GM19452 (cell line): ENCODE results near the gene EYS.
"Not testable (repeated sequence)": the region's sequence is repeated elsewhere in the genome, so short reads cannot be mapped to it uniquely, and the experiment has no call there.

ENCODE experiments used
- ATAC-seq: cut with Tn5 transposase; IDR thresholded peaks from one replicate; pipeline ENCODE4 v1.9.1; 2021; ENCODE audit not compliant: unreplicated experiment

Gene EYS

DNA sequence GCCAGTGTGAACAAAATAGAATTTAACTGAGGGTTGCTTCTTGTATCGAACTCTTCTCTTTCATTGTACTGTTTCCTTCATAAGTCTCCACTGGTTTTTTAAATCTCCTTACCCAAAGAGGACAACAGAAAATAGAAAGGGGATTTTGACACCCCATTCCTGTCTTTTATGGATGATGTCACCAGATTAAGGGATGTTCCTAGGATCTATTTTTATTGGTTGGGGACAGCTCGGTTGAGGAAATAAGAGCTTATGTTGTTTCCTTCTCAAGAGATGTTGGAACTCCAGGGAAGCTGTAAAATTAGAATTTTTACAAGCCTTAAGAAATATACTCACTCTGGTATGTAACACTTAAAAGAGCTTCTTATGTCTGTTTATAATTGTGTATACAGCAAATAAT lies 1900.0 kb downstream of the EYS start:
- no peak for ATAC-seq

DNA sequence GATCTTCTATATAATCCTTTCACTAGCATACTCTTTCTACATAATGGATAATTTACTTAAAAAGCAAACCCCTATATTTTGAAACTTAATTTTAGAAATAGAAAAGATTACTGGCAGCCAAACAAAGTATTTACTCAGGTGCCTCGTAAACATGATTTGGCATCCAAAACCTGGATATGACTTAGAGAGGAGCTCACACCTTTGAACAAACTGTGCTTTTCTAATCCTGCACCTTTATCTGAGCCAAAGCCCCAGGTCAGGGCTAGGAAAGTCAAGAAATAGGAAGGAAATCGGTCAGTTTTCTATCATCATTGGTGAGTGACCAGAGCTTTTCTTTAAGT lies 1900.5 kb downstream of the EYS start:
- no peak for ATAC-seq

DNA sequence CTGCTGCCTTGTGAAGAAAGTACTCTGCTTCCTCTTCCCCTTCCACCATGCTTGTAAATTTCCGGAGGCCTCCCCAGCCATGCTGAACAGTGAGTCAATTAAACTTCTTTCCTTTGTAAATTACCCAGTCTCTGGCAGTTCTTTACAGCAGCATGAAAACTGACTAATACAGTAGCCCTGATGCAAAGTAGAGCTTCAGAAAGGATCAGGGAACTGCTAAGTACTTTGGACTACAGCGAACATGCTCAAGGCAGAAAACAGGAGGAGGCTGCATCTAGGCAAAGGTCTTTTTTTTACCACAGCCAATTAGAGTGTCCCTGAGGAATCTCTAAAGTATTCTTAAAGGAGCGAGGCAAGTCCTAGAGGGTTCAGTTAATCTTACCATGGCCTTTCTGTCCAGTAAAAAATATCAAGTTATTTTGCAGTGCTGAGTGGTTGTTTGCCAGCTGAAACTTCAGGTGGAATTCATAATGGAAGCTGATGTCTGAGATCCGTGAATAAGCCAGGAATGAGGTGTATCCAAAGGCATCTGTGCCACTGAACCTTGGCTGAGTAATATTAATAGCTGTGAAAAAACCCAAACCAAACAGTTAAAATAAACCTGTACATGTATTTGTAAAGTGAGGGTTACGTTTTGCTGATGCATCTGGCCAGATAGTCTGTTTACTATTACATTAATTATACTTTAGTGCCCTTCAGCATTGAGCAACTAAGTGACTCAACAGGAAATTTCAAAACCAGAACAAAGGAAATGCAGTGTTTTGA lies 1901.0 kb downstream of the EYS start:
- ATAC-seq, result no peak

DNA sequence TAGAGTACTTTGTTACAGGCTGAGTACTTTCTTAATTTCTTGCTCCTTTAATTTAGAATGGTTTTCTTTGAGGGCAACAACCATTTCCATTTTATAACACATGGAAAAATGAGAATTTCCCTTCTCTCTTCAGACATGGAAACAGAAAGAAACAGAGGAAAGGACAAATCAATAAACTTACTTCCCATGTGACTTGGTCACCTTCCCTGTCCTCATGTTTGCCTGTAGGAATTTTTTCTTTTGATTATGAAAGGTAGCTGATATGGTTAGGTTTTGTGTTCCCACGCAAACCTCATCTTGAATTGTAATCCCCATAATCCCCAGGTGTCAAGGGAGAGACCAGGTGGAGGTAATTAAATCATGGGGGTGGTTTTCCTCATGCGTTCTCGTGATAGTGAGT lies 1901.7 kb downstream of the EYS start:
- ATAC-seq, result no peak

DNA sequence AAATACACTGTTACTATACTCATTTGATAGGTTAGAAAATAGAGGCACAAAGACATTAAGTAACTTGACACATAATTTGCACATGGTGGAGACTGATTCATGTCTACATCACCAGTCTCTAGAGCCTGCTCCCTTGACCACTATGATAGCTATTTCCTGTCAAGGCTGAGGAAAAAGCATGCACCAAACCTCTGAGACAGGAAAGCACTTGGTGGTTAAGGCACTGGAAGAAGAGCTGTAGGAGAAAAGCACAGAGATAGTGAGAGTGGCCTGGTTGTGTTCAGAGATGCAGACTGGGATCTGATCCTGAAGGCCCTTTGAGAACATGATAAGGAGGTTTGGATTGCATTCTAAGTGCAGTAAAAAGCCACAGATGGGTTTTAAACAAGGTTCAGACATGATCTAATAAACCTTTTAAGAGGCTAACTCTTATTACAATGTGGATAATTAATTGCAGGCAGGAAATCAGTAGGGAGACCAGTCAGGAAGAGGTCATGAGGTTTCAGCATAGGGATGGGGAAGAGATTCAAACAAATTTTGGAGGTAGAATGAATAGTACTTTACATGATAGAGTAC lies 1902.6 kb downstream of the EYS start:
- no peak for ATAC-seq

DNA sequence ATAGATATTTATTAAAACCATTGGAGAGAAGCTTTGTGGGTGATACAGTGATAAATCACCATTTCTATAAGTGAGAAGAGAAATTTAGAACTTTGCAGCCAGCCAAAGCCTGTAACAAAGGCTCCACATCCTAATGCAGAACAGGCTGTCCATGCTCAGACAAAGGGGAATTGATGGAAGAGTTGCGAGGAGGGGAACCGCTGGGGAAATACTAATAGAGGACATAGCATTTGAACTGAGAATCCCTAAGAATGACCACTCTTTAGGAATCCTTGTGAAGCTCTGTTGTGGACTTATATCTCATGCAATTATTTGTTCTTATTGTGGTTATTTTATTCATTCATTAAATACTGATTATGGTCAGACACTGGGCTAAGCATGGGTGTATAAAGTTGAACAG lies 1903.7 kb downstream of the EYS start:
- ATAC-seq, result no peak

DNA sequence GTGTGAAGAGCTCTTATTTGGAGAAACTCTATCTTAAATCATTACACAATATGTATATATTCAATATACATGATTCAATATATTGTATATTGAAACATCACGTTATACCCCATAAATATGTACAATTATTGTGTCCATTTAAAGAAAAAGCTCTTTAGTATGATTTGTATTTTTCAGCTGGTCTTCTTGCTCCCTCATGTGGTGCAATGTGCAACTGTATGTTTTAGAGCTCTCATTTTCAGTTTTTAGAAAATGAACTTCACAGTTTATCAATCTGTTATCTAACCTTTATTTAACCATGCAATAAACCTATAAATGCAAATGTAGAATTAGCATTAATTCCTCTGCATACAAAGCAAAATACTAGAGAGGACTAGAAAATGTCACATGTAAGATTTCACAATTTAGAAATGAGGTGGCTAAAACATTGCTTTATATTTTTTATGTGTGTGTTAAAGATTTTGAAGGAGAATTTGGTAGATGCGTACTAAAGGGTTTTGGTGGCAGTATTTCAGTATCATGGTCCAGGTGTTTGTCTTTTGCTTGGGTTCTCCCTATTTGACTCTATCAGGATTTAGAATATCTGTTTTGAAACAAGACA lies 1904.3 kb downstream of the EYS start:
- ATAC-seq, result no peak

DNA sequence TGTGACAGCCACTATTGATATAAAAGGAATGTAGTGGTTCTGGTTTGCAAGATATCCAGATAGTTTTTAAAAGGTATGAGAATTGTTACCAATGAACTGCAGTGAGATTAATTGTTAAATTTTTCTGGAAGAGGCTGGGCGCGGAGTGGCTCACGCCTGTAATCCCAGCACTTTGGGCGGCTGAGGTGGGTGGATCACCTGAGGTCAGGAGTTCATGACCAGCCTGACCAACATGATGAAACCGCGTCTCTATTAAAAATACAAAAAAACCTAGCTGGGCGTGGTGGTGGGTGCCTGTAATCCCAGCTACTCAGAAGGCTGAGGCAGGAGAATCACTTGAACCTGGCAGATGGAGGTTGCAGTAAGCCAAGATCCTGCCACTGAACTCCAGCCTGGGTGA lies 1906.6 kb downstream of the EYS start:
- ATAC-seq, result not testable (repeated sequence)

DNA sequence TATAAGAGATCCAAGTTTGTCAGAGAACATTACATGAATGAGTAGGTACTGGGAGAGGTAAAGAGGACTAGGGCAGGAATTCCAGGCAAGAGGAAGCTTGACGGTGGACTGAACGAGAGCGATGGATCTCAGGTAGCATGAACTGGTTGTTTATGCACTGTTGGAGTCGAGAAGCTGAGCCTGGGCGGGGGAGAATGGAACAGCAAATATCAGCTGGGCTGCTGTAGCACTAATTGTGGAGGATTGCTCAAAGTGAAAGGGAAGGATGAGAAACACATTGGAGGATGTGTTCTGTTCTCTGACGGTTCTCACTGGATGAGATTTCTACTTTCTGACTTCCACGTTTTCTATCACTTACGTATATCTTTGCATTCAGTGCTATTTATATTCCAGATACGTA lies 1907.2 kb downstream of the EYS start:
- ATAC-seq, result no peak

DNA sequence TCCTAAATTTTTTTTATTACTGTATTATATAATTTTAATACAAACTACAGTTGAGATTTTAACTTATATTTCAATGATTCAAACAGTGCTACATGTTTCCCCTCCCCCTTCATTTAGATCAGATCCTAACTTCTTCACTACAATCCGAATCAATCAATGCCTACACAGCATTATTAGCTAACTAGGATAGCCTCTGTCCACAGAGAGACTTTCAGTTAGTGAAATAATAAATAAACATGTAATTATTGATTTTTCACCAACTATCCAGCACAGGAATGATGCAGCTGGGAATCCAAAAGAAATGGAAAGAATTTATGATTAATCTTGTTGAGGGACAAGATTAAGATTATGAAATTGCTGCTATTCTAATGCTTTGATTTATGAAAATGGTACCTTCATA lies 1907.7 kb downstream of the EYS start:
- ATAC-seq, result no peak

DNA sequence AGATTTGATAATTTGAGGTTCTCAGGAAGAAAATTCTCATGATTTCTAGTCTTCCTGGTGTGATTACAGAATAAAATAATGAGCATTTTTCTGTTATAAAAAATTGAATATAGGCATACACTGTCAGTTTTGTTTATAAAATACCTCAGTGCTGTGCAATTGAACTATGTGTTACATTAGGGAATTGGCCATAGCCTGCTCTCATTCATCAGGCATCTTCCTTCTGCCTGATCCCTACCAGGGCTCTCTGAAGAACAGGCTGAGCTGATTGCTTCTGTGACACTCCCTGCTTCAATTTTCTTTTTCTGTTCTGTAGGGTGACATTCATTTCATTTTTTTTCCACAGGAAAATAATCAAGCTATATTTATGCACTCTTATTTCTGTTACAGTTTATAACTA lies 1908.6 kb downstream of the EYS start:
- ATAC-seq, result no peak

DNA sequence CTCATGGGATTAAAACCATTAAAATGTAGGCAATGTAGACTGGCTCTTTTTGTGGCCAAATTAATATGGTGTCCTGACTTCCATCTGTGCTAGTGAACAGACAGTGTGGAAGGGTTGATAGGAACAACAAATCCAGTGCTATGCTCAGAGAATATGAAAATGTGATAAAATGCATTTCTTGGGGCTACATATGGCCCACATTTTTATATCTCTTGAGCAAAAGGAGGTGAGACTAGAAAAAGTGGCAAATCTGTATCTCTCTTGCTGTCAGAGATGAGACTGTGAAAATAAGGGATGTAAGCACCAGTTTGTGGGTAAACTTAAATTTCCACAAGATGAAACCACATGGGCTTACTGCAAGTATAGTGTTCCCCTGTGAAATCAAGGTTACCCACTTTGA lies 1909.3 kb downstream of the EYS start:
- no peak for ATAC-seq

DNA sequence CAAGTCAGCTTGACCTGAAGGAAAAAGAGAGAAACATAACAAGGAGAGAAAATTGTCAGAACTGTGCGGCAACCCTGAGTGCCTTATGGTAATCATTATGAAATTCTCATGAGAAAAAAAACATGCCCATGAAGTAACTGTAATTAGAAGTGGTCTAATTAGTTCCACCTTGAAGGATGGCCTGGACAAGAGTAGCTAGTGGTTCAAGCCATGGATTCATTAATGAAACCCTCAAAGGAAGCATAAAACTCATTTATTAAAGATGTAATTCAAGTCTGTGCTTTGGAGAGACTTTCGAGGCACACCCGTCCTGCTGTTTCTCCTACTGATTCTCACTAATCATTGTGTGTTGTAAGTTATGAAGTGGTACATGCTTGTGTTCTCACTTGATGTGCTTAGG lies 1911.2 kb downstream of the EYS start:
- no peak for ATAC-seq

DNA sequence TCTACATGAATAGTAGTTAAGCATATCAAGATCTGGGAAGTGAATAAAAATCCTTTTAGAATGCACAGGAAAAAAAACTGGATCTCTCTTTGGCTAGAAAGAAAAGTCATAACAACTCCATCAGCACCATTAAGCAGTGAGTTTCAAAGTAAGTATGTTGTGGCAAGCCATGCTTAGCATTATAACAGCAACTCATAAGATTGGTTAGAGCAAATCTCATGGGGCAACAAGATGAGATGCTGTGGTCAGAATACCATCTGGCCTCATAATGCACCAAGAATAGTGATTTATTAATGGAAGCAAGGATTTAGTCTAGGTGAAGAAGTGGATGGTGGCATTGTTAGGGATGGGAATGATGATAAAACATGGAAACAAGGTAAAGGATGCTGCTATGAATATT lies 1912.0 kb downstream of the EYS start:
- no peak for ATAC-seq

DNA sequence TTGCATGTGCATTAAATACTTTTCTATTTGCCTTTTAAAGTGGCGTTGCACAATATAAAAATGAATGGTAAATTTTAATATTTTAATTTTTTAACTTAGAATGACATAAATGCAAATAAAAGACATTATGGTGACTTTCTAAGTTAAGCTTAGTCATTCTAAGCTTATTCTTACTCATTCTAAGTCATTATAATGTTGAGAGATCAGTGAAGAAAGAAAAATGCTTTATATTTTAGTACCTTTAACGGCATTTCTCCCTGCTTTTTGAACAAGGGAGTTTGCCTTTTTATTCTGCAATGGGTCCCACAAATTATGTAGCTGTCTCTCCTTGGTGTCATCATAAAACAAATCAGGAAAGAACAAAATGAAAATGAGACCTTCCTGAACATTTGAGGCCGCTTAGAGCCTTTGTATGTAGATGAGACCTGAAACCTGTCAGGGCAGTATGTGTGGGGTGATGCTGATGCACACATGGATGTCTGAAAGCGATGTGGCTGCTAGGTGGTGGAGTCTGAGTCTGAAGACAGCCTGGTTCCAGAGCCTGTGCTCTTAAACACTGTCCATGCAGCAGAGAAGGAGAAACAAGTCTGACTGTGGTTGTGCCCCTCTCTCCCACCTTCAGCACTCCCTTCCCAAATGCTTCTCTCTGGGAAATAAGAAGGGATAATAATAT lies 1913.4 kb downstream of the EYS start:
- no peak for ATAC-seq

DNA sequence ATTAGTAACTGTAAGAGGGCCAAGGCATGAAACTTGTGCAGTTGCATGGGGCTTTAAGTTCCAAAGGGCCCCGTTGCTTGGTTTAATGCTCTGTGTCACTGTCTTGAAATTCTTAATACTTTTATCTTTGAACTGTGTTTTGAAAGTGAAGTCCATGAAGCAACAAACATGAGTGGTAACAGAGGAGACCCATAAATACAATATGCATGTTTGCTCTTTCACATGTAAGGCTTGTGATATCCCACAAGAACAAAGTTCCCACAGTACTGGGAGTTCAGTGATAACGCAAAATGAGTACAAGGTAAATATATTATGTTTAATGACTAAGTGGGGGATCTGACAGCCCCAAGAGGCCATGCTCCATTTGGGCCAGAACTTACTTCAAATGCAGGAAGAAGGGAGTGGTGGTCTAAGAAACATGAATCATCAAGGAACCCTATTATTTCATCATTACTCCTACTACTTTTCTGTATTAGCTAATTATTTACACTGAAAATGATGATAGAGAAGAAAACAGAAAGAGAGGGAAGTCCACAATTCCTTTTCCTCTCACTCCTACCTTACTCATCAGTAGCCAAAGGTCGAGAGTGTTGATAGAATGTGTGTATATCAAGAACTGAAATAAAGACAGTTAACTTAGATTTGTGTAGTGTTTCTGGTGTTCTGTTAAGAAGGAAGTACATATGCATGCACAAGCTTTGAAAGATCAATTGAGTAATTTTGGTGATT lies 1914.1 kb downstream of the EYS start:
- ATAC-seq, result no peak

DNA sequence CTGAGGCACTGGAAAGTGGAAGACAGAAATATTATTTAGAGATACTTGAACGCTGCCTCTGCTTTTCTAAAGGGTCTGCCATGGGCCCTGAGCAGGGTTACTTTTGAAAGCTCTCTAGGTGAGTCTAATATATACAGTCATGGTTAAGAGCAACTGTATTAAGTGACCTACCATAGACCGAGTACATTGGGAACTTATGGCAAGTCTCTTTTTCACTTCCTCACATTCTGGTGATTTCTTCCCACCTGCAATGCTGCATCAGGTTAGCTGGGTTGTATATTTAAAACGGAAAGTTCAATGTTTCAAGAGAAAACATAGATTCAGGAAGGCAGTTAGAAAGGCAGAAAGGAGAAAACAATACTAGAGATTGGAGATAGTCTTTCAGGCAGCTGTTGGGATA lies 1916.7 kb downstream of the EYS start:
- ATAC-seq, result no peak

DNA sequence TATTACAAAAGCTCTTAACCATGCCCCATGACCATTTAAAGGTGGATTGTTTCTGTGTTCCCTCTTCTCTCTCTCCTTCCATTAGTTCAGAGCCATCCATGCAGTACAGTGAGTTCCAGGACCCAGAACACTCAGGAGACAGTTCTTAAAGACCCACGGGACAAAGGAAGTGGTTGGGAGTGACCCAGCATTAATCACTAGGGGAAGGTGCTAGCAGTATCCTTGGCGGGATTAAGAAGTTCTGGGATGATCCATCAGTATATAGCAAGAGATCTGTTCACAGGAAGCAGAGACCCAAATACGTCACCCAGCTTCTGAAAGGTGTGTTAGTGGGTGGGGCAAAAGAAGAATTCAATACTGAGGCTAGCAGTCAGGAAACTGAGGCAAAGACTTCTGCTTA lies 1917.3 kb downstream of the EYS start:
- no peak for ATAC-seq

DNA sequence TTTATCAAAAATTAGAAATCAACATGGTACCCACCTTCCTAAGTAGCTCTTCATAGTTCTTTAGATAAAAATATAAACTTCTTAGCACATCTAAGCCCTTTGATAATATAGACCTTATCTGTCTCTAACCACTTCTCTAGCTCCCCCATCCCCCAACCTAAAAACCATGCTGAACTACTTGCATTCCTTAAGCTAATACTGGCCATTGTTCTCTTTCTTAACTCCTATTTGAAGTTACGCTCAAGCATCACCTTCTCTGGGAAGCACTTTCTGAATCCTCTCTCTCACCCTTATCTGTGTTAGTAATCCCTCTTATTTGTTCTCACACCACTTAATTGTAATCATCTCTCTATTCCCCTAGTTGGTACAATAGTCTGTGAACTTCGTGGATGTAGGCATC lies 1918.5 kb downstream of the EYS start:
- ATAC-seq, result no peak

DNA sequence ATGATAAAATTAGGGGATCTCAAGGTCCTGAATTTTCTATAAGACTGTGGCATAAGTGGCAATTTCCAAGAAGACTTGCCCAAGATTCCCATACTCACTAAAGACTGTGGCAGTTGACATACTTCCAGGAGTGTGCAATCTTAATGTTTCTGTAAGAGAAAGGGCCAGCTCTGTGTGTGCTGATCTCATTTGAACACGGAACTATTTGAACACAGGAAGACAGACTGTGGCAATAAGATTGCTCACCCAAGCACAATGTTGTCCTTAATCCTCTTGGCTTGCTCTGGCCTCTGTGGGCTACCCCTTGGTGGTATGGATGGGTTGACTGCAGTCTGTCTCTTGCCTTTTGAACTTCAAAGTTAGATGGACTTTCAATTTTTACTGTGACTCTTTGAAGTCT lies 1920.0 kb downstream of the EYS start:
- ATAC-seq, result no peak

DNA sequence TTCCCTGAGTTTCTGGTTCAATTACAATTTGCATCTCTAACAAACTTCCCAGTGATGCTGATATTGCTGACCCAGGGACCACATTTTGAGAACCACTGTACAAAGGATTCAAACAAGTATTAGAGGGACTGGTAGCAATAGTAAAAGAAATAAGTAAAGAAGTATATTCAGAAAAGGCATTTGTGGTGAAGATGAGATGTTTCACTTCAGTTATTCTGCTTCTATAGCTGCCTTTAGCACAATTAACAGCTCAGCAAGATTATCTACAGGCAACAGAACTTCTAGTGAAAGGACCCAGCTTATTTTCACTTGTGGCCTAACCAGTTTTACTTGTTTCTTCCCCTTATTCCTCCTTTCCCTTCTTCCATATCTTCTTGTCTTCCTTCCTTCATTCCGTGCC lies 1922.0 kb downstream of the EYS start:
- ATAC-seq, result no peak

DNA sequence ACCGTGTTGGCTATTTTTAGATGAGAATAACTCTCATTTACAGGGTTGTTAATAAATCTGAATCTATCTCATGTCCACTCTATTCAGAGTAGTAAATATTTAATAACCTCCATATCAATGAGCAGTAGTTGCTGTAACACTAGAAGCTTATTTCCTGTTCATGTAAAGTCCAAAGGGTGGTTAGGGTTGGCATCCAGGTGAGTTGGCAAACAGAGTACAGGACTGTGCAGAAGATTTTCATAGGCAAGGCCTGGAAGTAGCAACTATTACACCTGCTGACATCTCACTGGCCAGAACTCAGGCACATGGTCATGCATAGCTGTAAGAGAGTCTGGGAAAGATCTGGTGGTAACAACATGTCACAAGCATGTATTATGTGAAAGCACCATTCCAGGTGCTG lies 1923.9 kb downstream of the EYS start:
- ATAC-seq, result no peak
